Epithelial cell of prostate (primary cell): ENCODE data around the gene PHAX.
"Not testable (repeated sequence)": the region's sequence is repeated elsewhere in the genome, so short reads cannot be mapped to it uniquely, and the experiment has no call there.

Experiments
- DNase-seq: peaks from one replicate; pipeline ENCODE4 v3.0.0-alpha.2; 2011; ENCODE audit warnings: low read depth, low spot score
- H3K27ac ChIP-seq: fragments of 450-650 bp; 2 replicates; pipeline ENCODE4 v1.5.1; 2017; ENCODE audit warnings: mild to moderate bottlenecking

PHAX gene

GRCh38 chr5:126600631-126601511 lies at the start of gene PHAX:
PHAX (plus strand) TSS chr5:126600947; CDS start chr5:126600963, 16 bp downstream.
- DNase-seq, result no peak
- peak within 1 kb of the TSS; percentile 97 for H3K27ac ChIP-seq

DNA sequence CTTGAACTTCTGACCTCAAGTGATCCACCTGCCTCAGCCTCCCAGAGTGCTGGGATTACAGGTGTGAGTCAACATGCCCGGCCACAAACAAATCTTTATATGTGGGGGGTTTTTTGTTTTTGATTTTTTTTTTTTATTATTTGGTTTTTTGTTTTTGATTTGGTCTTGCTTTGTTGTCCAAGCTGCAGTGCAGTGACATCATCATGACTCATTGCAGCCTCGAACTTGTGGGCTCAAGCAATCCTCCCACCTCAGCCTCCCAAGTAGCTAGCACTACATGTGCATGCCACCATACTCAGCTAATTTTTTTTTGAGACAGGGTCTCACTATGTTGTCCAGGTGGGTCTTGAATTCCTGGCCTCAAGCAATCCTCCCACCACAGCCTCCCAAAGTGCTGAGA lies 48.1 kb upstream of the PHAX start:
- no peak for DNase-seq

GRCh38 chr5:126555101-126555500 lies 45.6 kb upstream of the PHAX start:
- DNase-seq, H3K27ac ChIP-seq: not testable (repeated sequence)

More for the DNA sequence above, 48.1 kb upstream of the PHAX start:
- H3K27ac ChIP-seq, result no peak overlapping the region

- H3K27ac ChIP-seq, result no peak overlapping the region
- no peak for DNase-seq
Measured at GRCh38 chr5:126561908-126562307, 38.8 kb upstream of the PHAX start.

DNA sequence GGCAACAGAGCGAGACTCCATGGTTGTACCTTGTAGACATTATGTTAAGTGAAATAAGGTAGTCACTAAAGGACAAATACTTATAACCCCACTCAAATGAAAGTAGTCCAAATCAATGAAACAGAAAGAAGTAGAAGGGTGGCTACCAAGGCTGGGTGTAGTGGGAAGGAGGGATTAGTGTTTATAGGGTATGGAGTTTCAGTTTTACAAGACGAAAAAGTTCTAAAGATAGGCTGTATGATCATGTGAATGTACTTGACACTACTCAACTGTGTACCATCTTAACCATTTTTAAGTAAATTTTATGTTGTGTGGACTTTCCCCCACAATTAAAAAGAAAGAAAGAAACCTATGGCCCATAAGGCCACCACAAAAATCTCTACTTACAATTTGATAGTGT lies 37.9 kb upstream of the PHAX start:
- DNase-seq, result no peak
- H3K27ac ChIP-seq, result no peak overlapping the region

DNA sequence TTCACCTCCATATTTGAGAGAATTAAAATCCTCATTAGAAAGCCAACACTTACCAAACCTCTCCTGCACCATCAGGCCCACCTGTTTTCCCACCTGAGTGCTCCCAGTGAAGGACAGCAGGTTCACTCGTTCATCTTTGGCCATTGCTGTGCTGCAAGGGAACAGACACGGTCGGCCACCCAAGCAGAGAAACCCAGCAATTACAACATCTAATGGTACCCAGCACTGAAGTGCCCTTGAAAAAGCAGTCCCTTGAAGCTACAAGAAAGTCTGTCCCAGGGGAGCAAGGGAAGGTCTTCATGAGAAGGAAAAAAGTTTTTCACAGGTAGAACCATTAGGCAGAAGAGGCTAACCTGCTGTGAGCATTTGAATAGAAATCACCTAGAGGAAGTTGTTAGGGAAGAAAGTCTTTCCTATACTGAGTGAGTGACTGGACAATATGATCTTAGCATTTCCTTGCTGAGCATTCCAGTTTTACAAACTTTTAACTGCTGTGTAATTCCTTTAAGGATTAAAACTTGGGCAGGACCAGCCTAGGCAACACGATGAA lies 32.5 kb upstream of the PHAX start:
- no peak for DNase-seq
- H3K27ac ChIP-seq, result no peak overlapping the region

- no peak overlapping the region for H3K27ac ChIP-seq
- no peak for DNase-seq
Measured at GRCh38 chr5:126575644-126576043, 25.1 kb upstream of the PHAX start.

DNA sequence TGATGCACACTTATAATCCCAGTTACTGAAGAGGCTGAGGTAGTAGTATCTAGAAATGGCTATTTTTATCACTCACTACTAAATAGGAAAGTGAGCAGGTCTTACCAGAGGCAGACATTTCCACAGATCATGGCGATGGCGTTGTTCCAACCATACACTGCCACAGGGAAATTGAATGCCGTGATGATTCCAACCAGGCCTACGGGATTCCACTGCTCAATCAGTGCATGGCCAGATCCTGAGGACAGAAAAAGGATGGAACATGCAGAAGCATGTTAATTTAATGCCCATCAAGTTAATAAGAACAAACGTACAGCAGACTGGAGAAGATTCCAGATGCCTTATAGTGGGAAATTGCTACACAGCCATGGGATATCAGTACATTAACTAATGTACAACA lies 23.8 kb upstream of the PHAX start:
- DNase-seq, result no peak
- no peak overlapping the region for H3K27ac ChIP-seq

DNA sequence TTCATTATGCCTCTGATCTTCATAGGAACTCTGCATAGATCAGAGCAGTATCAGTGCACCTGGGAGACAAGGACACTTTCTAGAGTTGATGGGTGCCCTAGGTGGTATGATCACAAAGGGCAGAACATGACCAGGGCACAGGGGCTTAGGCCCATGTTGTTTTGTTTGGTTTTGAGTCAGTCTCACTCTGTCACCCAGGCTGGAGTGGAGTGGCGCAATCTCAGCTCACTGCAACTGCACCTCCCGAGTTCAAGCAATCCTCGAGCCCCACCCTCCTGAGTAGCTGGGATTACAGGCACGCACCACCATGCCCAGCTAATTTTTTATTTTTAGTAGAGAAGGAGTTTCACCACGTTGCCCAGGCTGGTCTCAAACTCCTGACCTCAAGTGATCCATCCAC lies 23.3 kb upstream of the PHAX start:
- no peak for DNase-seq
- H3K27ac ChIP-seq, result no peak overlapping the region

- no peak overlapping the region for H3K27ac ChIP-seq
- DNase-seq, result no peak
Measured at GRCh38 chr5:126579716-126580115, 21.0 kb upstream of the PHAX start.

DNA sequence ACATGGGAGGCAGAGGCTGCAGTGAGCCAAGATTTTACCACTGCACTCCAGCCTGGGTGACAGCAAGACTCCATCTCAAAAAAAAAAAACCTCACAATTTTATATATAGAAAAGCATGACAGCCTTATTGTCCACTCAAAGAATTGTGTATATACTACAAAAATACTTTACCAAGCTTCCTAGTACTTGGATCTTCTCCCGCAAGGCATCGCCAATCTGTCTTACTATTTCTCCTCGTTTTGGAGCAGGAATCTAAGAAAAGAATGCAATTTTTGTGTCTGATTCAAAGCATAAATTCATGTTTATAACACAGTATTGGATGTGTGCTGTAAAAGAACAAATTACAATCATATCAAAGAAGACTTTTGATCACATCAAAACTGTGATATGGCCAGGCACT lies 17.0 kb upstream of the PHAX start:
- DNase-seq, result no peak
- no peak overlapping the region for H3K27ac ChIP-seq

DNA sequence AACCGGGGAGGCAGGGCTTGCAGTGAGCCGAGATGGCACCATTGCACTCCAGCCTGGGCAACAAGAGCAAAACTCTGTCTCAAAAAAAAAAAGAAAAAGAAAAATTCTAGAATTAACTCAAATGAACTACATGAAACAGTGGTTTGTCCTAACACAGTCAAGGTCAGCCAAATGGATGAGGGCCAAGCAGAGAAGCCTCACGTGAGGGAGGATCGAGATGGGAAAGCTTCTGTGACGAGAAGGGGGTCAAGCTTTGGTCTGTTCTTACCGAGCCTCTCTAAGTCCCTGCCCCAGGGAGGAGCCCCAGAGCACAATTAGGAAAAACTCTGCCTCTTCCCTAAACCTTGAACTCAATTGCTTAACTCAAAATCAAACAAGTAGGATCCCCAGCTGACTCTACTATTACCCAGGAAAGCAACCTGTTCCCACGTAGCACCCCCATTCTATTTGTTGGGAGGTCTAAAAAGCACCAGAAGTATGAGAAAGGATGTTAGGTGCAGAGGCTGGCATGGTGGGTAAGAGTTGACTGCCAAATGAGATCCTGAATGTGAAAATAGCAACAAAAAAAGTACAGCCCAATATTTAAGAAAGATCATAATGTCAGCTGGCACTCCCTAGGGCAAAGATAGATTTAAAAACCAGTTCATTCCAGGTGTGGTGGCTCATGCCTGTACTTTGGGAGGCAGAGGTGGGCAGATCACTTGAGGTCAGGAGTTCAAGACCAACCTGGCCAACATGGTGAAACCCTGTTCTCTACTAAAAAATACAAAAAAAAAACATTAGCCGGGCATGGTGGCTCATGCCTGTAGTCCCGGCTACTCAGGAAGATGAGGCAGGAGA lies 13.0 kb upstream of the PHAX start:
- no peak overlapping the region for H3K27ac ChIP-seq

GRCh38 chr5:126589536-126590297 lies 11.0 kb upstream of the PHAX start:
- H3K27ac ChIP-seq, result no peak overlapping the region
- no peak for DNase-seq

More for the DNA sequence above, 13.0 kb upstream of the PHAX start:
- no peak for DNase-seq

GRCh38 chr5:126591549-126591948 lies 9.2 kb upstream of the PHAX start:
- no peak overlapping the region for H3K27ac ChIP-seq
- no peak for DNase-seq

- DNase-seq, result peak; percentile 27
- peak within 1 kb of the TSS; percentile 97 for H3K27ac ChIP-seq
Measured at GRCh38 chr5:126594748-126595485, 5.8 kb upstream of the PHAX start, which contains the start of gene ALDH7A1. ALDH7A1 (minus strand) TSS chr5:126595219; CDS start chr5:126595198, 21 bp downstream.

DNA sequence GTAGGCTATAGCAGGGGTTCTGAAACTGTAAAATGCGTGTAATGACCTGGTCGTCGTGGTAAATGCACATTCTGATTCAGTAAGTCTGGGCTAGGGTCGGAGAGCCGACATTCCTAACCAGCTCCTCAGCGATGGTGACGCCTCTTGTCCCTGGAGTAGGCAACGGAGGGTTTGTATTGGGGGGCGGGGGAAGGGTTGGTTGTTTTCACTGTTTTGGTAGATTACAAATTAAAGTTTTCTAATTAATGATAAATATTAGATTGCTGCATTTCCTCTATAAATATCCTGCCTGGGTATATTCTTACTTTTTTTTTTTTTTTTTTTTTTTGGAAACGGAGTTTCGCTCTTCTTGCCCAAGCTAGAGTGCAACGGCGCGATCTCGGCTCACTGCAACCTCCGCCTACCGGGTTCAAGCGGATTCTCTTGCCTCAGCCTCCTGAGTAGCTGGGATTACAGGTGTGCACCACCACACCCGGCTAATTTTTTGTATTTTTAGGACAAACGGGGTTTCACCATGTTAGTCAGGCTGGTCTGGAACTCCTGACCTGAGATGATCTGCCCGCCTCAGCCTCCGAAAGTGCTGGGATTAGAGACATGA lies 5.2 kb upstream of the PHAX start:
- DNase-seq, result no peak
- H3K27ac ChIP-seq, result peak overlapping the region; percentile 97

DNA sequence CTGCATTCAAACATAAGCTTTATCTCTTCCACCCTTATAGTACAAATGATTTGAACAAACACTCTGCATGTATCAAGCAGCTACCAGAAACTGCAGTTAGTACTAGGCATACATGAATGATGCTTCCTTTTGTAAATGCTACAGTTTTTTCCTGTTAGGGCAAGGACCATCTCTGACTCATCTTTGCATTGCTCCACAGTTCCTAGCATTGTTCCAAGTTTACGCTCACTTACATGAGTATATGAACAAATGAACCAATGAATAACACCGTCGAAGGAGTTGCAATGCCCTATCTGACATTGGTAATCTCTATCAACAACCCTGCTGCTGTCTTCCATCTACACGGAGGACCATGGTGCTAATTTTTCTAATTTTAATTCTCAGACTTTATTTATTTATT lies 3.6 kb upstream of the PHAX start:
- DNase-seq, result peak; percentile 94
- H3K27ac ChIP-seq, result peak overlapping the region; percentile 97

- H3K27ac ChIP-seq, result peak overlapping the region; percentile 97
- DNase-seq, result no peak
Measured at GRCh38 chr5:126599499-126599898, 1.2 kb upstream of the PHAX start.
